ENCODE measurements around the gene GIPR.

Gene GIPR

DNA sequence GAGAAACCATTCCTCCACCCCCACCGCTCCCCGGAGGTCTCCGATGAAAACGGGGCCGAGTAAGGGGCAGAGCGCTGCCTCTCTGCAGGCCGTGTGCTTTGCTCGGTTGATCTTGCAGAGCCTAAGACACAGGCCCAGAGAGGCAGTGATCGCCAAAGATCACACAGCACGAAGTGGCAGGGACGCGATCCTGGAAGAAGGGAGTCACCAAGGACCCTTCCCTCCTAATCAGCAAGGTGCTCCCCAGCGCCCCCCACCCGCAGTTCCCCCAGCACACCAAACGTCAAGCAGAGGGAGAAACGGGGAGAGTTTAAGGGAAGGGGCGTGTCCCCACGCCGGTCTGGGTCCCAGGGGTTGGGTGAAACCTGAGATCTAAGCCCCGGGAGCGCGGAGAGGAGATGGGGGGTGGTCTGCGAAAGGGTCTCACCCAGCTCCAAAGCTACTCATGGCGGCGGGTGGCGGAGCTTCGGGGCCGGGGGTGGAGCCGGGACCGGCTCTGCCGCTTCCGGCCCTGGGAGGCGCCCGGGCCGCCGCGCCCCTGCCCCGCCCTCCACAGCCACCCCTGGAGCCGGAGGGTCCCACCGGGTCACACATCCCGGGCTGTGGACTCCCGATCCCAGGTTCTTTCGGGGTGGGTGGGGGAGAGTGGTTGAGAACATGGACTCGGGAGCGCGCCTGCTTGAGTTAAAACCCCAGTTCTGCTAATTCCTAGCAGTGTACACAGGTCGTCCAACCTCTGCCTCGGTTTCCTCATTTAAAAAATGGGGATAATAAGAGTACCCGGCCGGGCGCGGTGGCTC lies 28.9 kb upstream of the GIPR start, which contains the start of gene EML2:
Gene EML2, minus strand, starts transcription at position 468 of the 800 bp plus-strand sequence. Its CDS starts 21 bp downstream, at position 447.
- H3K4me3 ChIP-seq (ENCODE audit: low read depth, low read length), result peak within 1 kb of the TSS; percentile 65
- peak; percentile 47 for DNase-seq (ENCODE audit: low read depth)
- TF ChIP-seq, protein P1, sequence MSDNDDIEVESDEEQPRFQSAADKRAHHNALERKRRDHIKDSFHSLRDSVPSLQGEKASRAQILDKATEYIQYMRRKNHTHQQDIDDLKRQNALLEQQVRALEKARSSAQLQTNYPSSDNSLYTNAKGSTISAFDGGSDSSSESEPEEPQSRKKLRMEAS (IDR thresholded peaks at IDR 0.05; ENCODE audit: low read depth, low read length), result no peak
- TF ChIP-seq, protein P2, sequence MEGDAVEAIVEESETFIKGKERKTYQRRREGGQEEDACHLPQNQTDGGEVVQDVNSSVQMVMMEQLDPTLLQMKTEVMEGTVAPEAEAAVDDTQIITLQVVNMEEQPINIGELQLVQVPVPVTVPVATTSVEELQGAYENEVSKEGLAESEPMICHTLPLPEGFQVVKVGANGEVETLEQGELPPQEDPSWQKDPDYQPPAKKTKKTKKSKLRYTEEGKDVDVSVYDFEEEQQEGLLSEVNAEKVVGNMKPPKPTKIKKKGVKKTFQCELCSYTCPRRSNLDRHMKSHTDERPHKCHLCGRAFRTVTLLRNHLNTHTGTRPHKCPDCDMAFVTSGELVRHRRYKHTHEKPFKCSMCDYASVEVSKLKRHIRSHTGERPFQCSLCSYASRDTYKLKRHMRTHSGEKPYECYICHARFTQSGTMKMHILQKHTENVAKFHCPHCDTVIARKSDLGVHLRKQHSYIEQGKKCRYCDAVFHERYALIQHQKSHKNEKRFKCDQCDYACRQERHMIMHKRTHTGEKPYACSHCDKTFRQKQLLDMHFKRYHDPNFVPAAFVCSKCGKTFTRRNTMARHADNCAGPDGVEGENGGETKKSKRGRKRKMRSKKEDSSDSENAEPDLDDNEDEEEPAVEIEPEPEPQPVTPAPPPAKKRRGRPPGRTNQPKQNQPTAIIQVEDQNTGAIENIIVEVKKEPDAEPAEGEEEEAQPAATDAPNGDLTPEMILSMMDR (IDR thresholded peaks at IDR 0.05; ENCODE audit: low read depth, low read length), result peak; percentile 24
- no peak for TF ChIP-seq MYC (IDR thresholded peaks at IDR 0.05; ENCODE audit: low read depth, low read length)
- TF ChIP-seq POLR2A (IDR thresholded peaks at IDR 0.05; ENCODE audit: extremely low read depth, insufficient read length), result peak; percentile 24

DNA sequence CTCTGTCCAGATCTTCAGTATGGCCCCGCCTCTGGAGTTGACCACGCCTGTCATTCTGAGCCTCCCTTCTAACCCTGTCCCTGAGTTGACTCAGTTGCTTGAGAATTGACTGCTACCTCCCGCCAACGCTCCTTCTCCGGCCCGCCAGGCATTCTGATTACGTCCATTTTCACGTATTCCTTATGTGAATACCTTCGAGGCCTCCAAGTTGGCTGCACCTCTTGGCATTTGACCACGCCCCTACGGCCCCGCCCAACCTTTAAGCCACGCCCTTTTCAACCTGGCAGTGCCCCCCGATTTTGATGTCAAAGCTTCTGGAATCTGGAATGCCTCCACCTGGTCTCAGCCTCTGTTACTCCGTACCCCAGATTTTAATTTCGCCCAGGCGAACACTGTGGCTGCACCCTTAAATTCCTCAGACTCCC lies 27.2 kb upstream of the GIPR start:
- no peak overlapping the region for H3K4me3 ChIP-seq (ENCODE audit: low read depth, low read length)
- no peak for DNase-seq (ENCODE audit: low read depth)
- TF ChIP-seq POLR2A (IDR thresholded peaks at IDR 0.05; ENCODE audit: extremely low read depth, insufficient read length) (no peak), MYC (IDR thresholded peaks at IDR 0.05; ENCODE audit: low read depth, low read length) (no peak)
- TF ChIP-seq, protein P2 (IDR thresholded peaks at IDR 0.05; ENCODE audit: low read depth, low read length), result no peak
- TF ChIP-seq, protein P1 (IDR thresholded peaks at IDR 0.05; ENCODE audit: low read depth, low read length), result no peak

DNA sequence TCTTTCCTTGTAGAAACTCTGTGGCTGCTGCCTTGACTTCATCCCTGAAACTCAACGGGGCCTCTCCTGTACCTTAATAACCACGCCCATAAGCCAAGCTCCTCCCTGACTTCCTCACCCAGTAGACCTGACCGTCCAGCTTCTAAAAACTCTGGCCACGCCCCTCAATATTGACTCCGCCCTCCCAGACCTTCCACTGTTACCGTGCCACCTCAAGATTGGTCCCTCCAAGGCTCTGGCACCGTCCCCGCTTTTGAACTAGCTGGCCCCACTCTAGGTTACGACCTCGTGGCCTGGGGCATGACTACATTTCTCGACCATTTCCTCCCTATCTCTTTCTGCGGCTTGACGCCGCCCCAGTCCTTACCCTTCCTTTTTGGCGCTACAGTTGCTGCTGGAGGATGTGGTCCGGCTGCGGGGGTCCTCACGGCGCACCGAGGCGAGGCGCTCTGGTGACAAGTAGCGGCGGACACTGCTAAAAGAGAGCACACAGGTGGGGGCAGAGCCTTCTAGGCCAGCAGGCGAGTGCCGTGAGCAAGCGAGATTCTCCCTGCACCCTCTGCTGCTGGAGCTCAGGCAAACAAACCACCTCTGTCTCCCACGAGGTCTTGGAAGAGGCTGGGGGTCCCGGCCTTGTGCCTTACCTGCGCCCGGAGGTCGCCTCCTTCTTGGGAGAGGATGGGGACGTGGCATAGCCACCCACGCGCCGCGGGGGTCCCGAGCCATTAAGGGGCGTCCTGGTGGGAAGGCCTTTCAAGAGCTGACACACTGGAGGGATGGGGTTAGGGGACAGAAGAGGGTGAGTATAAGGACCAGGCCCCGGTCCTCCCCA lies 26.5 kb upstream of the GIPR start:
- DNase-seq (ENCODE audit: low read depth), result peak; percentile 89
- TF ChIP-seq, protein P2 (IDR thresholded peaks at IDR 0.05; ENCODE audit: low read depth, low read length), result no peak
- TF ChIP-seq, protein P1 (IDR thresholded peaks at IDR 0.05; ENCODE audit: low read depth, low read length), result peak; percentile 35; the same call in 1 of the 2 replicates
- peak; percentile 68; the same call in 1 of the 2 replicates for TF ChIP-seq MYC (IDR thresholded peaks at IDR 0.05; ENCODE audit: low read depth, low read length)
- TF ChIP-seq POLR2A (IDR thresholded peaks at IDR 0.05; ENCODE audit: extremely low read depth, insufficient read length), result peak; percentile 26
- peak overlapping the region; percentile 38 for H3K4me3 ChIP-seq (ENCODE audit: low read depth, low read length)

DNA sequence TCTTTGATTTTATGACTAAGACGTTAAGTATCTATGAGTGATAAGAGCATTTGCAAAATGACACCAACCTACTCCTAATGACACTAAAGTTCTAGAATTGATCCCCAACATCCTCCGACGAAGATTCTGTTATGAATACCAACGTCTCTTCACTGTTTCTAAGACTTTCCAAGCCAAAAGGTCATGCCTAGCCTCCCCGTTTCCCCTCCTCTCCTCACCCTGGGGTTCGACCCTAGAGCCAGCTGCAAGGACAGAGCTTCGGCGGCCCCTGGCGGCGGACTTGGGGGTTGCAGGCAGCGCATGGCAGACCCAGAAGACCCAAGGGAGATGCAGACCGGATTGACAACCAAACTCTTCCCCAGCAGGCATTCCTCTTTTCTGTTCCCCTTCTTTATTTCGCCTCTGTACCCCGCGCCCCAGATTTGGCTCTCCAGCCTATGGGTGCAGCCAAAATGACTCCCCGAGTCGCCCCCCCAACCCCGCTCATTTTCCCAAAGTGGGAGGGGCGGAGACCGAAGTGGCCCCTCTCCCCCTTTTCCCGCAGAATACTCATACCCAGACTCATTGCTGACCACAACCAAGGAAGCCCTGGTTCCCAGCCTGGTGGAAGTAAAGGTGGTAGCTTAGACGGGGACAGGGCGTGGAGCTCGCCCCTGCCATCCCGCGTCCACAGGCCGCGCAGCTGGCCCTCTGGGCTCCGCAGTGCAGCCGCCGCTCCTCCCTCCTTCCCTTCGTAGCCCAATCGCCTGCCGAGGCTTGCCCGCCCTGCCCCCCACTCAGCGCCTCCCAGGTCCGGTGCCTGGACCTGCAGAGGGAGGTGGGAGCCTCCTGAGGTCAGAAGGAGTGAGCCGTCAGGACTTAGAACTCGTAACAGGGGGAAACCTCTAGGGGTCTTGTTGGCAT lies 24.7 kb upstream of the GIPR start:
- peak; percentile 85 for DNase-seq (ENCODE audit: low read depth)
- H3K4me3 ChIP-seq (ENCODE audit: low read depth, low read length), result no peak overlapping the region
- peak; percentile 45 for TF ChIP-seq MYC (IDR thresholded peaks at IDR 0.05; ENCODE audit: low read depth, low read length)
- no peak for TF ChIP-seq POLR2A (IDR thresholded peaks at IDR 0.05; ENCODE audit: extremely low read depth, insufficient read length)
- TF ChIP-seq, protein P1 (IDR thresholded peaks at IDR 0.05; ENCODE audit: low read depth, low read length), result peak; percentile 29; the same call in 1 of the 2 replicates
- TF ChIP-seq, protein P2 (IDR thresholded peaks at IDR 0.05; ENCODE audit: low read depth, low read length), result peak; percentile 74
